Mesendoderm (in vitro differentiated cells): ENCODE data around the gene IGF2.
A peak's percentile ranks its signal among the peaks of the same experiment; 100 is the strongest.

Source experiments
- DNase-seq: peaks from one replicate; pipeline ENCODE4 v3.0.0; 2013
- H2AK5ac ChIP-seq: 2 replicates; pipeline ENCODE4 v1.6.1; 2013; ENCODE audit warnings: low read length, inconsistent platforms
- H2BK120ac ChIP-seq: 2 replicates; pipeline ENCODE4 v1.6.1; 2013; ENCODE audit warnings: low read depth, mild to moderate bottlenecking, low read length, moderate library complexity, mixed read lengths
- H2BK15ac ChIP-seq: replicated peaks from 2 replicates; pipeline ENCODE4 v1.6.1; 2013; ENCODE audit warnings: low read depth, mild to moderate bottlenecking, moderate library complexity
- H2BK5ac ChIP-seq: 2 replicates; pipeline ENCODE4 v1.6.1; 2013; ENCODE audit warnings: low read length, inconsistent platforms
- H3K18ac ChIP-seq: 2 replicates; pipeline ENCODE4 v1.6.1; 2013; ENCODE audit warnings: mild to moderate bottlenecking, low read length, mixed read lengths
- H3K23ac ChIP-seq: one replicate; pipeline ENCODE4 v1.6.1; 2013; ENCODE audit warnings: low read length
- H3K27ac ChIP-seq: 2 replicates; pipeline ENCODE4 v1.5.1; 2013; ENCODE audit warnings: low read depth, mild to moderate bottlenecking, inconsistent platforms, low read length, moderate library complexity
- H3K27me3 ChIP-seq: 2 replicates; pipeline ENCODE4 v1.6.1; 2013; ENCODE audit warnings: low read length, control low read depth, mild to moderate bottlenecking, inconsistent platforms; ENCODE audit not compliant: insufficient read depth, poor library complexity
- H3K36me3 ChIP-seq: 2 replicates; pipeline ENCODE4 v1.6.1; 2013; ENCODE audit warnings: low read length, inconsistent platforms; ENCODE audit not compliant: control insufficient read depth, insufficient read depth
- H3K4ac ChIP-seq: one replicate; pipeline ENCODE4 v1.6.1; 2013; ENCODE audit warnings: low read depth, mild to moderate bottlenecking, low read length, moderate library complexity
- H3K4me1 ChIP-seq: 2 replicates; pipeline ENCODE4 v1.6.1; 2013; ENCODE audit warnings: low read depth, low read length, inconsistent platforms; ENCODE audit not compliant: control insufficient read depth
- H3K4me2 ChIP-seq: 2 replicates; pipeline ENCODE4 v1.6.1; 2013; ENCODE audit warnings: low read length
- H3K4me3 ChIP-seq: 2 replicates; pipeline ENCODE4 v1.5.1; 2013; ENCODE audit warnings: mild to moderate bottlenecking, low read length
- H3K56ac ChIP-seq: one replicate; pipeline ENCODE4 v1.6.1; 2013; ENCODE audit warnings: low read length
- H3K79me1 ChIP-seq: 2 replicates; pipeline ENCODE4 v1.6.1; 2013; ENCODE audit warnings: low read length, inconsistent platforms
- H3K79me2 ChIP-seq: 2 replicates; pipeline ENCODE4 v1.6.1; 2013; ENCODE audit warnings: mild to moderate bottlenecking, low read length; ENCODE audit not compliant: control insufficient read depth, insufficient read depth
- H3K9ac ChIP-seq: 2 replicates; pipeline ENCODE4 v1.6.1; 2013; ENCODE audit warnings: low read length, inconsistent platforms
- H4K5ac ChIP-seq: one replicate; pipeline ENCODE4 v1.6.1; 2013; ENCODE audit warnings: low read length
- H4K8ac ChIP-seq: one replicate; pipeline ENCODE4 v1.6.1; 2013; ENCODE audit warnings: low read depth, mild to moderate bottlenecking, control low read depth, low read length, moderate library complexity
- WGBS: extraction: QIAGEN DNeasy Blood & Tissue Kit; methylation state at CpG from one replicate; pipeline ENCODE4 v1.1.7; 2013; ENCODE audit warnings: low lambda C conversion rate, missing lambda C conversion rate; ENCODE audit not compliant: insufficient coverage; ENCODE audit errors: extremely low coverage; 5-methylcytosine and 5-hydroxymethylcytosine counted together

The IGF2 gene

GRCh38 chr11:2169626-2170570, 30.7 kb upstream of the IGF2 start:
- Histone ChIP-seq H3K4me1 (no peaks in the 10 kb centered on the region), H2BK120ac (no peak overlapping the region), H3K79me1 (no peaks in the 10 kb centered on the region), H3K18ac (no peak overlapping the region), H3K27ac (no peak overlapping the region), H3K27me3 (no peaks in the 10 kb centered on the region), H3K4ac (no peak overlapping the region), H3K9ac (no peak overlapping the region), H4K8ac (no peak overlapping the region), H3K4me3 (no peak overlapping the region), H2BK15ac (no peak overlapping the region), H3K79me2 (no peaks in the 10 kb centered on the region), H2BK5ac (no peak overlapping the region), H3K4me2 (no peak overlapping the region), H3K23ac (no peak overlapping the region), H3K56ac (no peak overlapping the region), H3K36me3 (no peaks in the 10 kb centered on the region), H4K5ac (no peak overlapping the region), H2AK5ac (no peak overlapping the region)
- DNase-seq, result no peak
- no CpG with 5 or more reads among the region's 45 CpGs for WGBS

GRCh38 chr11:2169005-2169378, 29.8 kb upstream of the IGF2 start:
- H2BK5ac ChIP-seq, result no peak overlapping the region
- H2BK15ac ChIP-seq, result no peak overlapping the region
- WGBS, result no CpG with 5 or more reads among the region's 10 CpGs
- no peak overlapping the region for H4K5ac ChIP-seq
- H3K9ac ChIP-seq, result no peak overlapping the region
- H3K4me3 ChIP-seq, result no peak overlapping the region
- no peak overlapping the region for H2BK120ac ChIP-seq
- no peaks in the 10 kb centered on the region for H3K4me1 ChIP-seq
- H3K79me2 ChIP-seq, result no peaks in the 10 kb centered on the region
- H3K4me2 ChIP-seq, result no peak overlapping the region
- no peaks in the 10 kb centered on the region for H3K79me1 ChIP-seq
- no peak overlapping the region for H2AK5ac ChIP-seq
- no peaks in the 10 kb centered on the region for H3K27me3 ChIP-seq
- H3K18ac ChIP-seq, result no peak overlapping the region
- no peak overlapping the region for H3K56ac ChIP-seq
- no peak overlapping the region for H3K23ac ChIP-seq
- no peak overlapping the region for H4K8ac ChIP-seq
- H3K4ac ChIP-seq, result no peak overlapping the region
- H3K27ac ChIP-seq, result no peak overlapping the region
- H3K36me3 ChIP-seq, result no peaks in the 10 kb centered on the region
- no peak for DNase-seq

- Histone ChIP-seq H3K79me2 (no peaks in the 10 kb centered on the region), H2BK120ac (no peak overlapping the region), H3K4me3 (no peak overlapping the region), H3K4me1 (no peaks in the 10 kb centered on the region), H3K27me3 (no peaks in the 10 kb centered on the region), H3K4ac (no peak overlapping the region), H3K9ac (no peak overlapping the region), H3K56ac (no peak overlapping the region), H2BK5ac (no peak overlapping the region), H3K36me3 (no peaks in the 10 kb centered on the region), H2BK15ac (no peak overlapping the region), H2AK5ac (no peak overlapping the region), H3K27ac (no peak overlapping the region), H3K4me2 (no peak overlapping the region), H4K5ac (no peak overlapping the region), H3K79me1 (no peaks in the 10 kb centered on the region), H3K18ac (no peak overlapping the region), H4K8ac (no peak overlapping the region), H3K23ac (no peak overlapping the region)
- no CpG with 5 or more reads among the region's 33 CpGs for WGBS
- DNase-seq, result no peak
Measured at GRCh38 chr11:2168286-2169004, 29.3 kb upstream of the IGF2 start.

- H3K79me2 ChIP-seq, result no peaks in the 10 kb centered on the region
- no peak overlapping the region for H2BK15ac ChIP-seq
- H3K4me2 ChIP-seq, result no peak overlapping the region
- no peaks in the 10 kb centered on the region for H3K4me1 ChIP-seq
- H3K27me3 ChIP-seq, result no peaks in the 10 kb centered on the region
- no peak overlapping the region for H3K9ac ChIP-seq
- H3K36me3 ChIP-seq, result no peaks in the 10 kb centered on the region
- H3K4ac ChIP-seq, result no peak overlapping the region
- H4K8ac ChIP-seq, result no peak overlapping the region
- no peak overlapping the region for H4K5ac ChIP-seq
- H2AK5ac ChIP-seq, result no peak overlapping the region
- no peak overlapping the region for H3K27ac ChIP-seq
- no peak overlapping the region for H2BK5ac ChIP-seq
- no peak overlapping the region for H2BK120ac ChIP-seq
- H3K56ac ChIP-seq, result no peak overlapping the region
- no peak overlapping the region for H3K23ac ChIP-seq
- no peak for DNase-seq
- H3K4me3 ChIP-seq, result no peak overlapping the region
- H3K79me1 ChIP-seq, result no peaks in the 10 kb centered on the region
- no CpG with 5 or more reads among the region's 31 CpGs for WGBS
- H3K18ac ChIP-seq, result no peak overlapping the region
Measured at GRCh38 chr11:2167141-2168045, 28.2 kb upstream of the IGF2 start.

- Histone ChIP-seq H3K4ac (no peak overlapping the region), H2BK5ac (no peak overlapping the region), H3K27ac (no peak overlapping the region), H2BK120ac (no peak overlapping the region), H3K56ac (peak overlapping the region; percentile 78), H4K5ac (no peak overlapping the region), H3K79me2 (no peaks in the 10 kb centered on the region), H3K18ac (no peak overlapping the region), H2BK15ac (no peak overlapping the region), H3K4me3 (no peak overlapping the region), H3K27me3 (no peaks in the 10 kb centered on the region), H3K4me2 (no peak overlapping the region), H2AK5ac (no peak overlapping the region), H3K36me3 (no peaks in the 10 kb centered on the region), H3K9ac (peak overlapping the region; percentile 44), H3K79me1 (no peaks in the 10 kb centered on the region), H3K23ac (no peak overlapping the region), H4K8ac (no peak overlapping the region), H3K4me1 (no peaks in the 10 kb centered on the region)
- DNase-seq, result peak; percentile 38
- WGBS, result no CpG with 5 or more reads among the region's 70 CpGs
Measured at GRCh38 chr11:2166091-2166851, 27.1 kb upstream of the IGF2 start.
